ENCODE measurements around the gene ZSWIM1.

Gene ZSWIM1

DNA sequence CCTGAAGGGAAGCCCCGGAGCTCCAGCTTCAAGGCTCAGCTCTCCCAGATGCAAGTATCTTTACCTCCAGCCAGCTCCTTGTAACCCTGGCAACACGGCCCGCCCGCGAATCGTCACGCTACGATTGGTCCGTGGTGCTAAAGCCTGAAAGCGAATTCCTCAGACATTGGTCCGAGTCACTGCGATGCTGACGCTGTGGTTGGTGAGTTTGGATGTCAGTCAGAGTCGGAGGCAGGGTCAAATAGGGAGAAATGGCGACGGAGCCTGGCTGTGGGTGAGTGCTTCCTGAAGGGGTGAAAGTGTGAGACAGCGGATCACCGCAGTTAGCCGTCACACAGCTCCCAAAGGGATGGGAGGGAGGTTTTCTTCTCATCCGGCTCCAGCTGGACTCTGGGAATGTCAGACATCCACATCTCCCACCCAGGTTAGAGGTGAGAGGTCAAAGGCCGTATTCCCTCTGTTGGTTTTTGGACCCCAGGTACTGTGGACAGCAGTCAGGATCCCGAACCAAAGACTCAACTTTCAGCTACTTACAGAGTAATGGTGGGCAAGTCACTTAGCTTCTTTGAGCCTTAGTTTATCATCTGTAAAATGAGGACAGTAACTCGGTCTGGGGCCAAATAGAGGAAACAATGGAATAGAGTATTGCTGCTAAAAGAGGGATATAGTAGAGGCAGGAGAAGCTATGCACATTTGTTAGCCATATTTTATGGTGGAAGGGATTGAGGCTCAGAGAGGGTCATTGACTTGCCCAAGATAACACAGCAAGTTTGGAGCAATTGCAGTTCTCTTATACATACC, at the start of gene ZSWIM1:
Gene ZSWIM1 (plus strand): TSS at position 240 of the 801 bp plus-strand sequence. CDS start 1,366 bp downstream, outside the sequence.
- DNase-seq (ENCODE audit: low read depth, low spot score): peak; percentile 98

DNA sequence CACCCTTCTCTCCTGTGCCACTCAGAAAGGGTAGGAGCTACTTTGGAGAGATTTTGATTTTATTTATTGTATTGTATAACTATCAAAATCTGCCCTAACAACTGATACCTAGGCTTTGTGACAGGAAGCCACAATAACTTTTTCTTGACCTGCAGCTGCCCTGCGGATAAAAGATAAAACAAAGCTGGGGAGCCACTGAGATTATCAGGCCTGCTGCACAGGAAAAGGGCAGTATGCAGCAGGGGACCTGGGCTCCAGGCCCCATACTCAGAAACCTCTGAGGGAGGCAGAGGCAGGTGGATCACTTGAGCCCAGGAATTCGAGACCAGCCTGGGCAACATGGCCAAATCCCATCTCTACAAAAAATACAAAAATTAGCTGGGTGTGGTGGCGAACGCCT, 48.4 kb upstream of the ZSWIM1 start:
- no peak for DNase-seq (ENCODE audit: low read depth, low spot score)

- DNase-seq (ENCODE audit: low read depth, low spot score): no peak
These were observed 47.8 kb upstream of the ZSWIM1 start, which contains the start of gene SNX21 for GRCh38 chr20:45833030-45833882. SNX21 (plus strand) TSS chr20:45833799; CDS start chr20:45833920, 121 bp downstream.

GRCh38 chr20:45833883-45834796, 46.9 kb upstream of the ZSWIM1 start:
- no peak for DNase-seq (ENCODE audit: low read depth, low spot score)

DNA sequence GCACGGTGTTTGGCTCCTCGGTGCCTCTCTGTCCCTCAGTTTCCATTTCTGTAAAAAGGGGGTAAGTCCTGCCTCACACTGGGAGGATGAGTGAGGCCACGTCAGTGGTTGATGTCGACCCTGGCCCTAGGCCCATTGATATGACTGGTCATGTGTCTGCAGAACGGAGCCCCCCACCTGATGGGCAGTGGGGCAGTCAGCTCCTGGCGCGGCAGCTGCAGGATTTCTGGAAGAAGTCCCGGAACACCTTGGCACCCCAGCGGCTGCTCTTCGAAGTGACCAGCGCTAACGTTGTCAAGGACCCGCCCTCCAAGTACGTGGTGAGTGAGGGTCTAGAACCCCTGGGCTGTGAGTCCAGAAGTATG, 46.2 kb upstream of the ZSWIM1 start:
- no peak for DNase-seq (ENCODE audit: low read depth, low spot score)

- no peak for DNase-seq (ENCODE audit: low read depth, low spot score)
These were observed 45.7 kb upstream of the ZSWIM1 start for GRCh38 chr20:45835329-45835765.

- no peak for DNase-seq (ENCODE audit: low read depth, low spot score)
These were observed 45.2 kb upstream of the ZSWIM1 start for GRCh38 chr20:45835825-45836224.

DNA sequence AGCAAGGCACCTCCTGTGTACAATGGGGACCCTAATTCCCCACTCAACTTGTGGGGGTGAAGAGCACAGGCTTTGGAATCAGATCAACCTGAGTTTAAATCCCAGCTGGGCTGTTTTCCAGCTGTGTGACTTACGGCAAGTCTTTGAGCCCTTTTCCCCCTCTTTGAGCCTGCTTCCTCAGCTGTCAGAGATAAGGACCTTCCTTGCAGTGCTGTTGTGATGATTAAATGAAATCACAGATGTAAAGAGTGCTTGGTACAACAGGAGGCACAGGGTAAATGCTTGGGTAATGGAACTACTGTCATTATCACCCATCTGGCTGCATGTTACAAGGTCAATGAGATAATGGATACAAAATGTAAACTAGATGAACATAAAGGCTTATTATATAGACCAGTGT, 44.2 kb upstream of the ZSWIM1 start:
- DNase-seq (ENCODE audit: low read depth, low spot score): no peak

DNA sequence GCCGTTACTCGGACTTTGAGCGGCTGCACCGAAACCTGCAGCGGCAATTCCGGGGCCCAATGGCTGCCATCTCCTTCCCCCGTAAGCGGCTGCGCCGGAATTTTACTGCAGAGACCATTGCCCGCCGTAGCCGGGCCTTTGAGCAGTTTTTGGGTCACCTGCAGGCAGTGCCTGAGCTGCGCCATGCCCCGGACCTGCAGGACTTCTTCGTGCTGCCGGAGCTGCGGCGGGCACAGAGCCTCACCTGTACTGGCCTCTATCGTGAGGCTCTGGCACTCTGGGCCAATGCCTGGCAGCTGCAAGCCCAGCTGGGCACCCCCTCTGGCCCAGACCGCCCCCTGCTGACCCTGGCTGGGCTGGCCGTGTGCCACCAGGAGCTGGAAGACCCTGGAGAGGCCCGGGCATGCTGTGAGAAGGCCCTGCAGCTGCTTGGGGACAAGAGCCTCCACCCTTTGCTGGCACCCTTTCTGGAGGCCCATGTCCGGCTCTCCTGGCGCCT, 40.3 kb upstream of the ZSWIM1 start:
- DNase-seq (ENCODE audit: low read depth, low spot score): no peak

- DNase-seq (ENCODE audit: low read depth, low spot score): no peak
These were observed 39.5 kb upstream of the ZSWIM1 start for GRCh38 chr20:45841407-45842129.

GRCh38 chr20:45842169-45842812, 38.7 kb upstream of the ZSWIM1 start:
- DNase-seq (ENCODE audit: low read depth, low spot score): no peak

- DNase-seq (ENCODE audit: low read depth, low spot score): no peak
These were observed 37.5 kb upstream of the ZSWIM1 start for GRCh38 chr20:45843506-45843905.

GRCh38 chr20:45845452-45845851, 35.6 kb upstream of the ZSWIM1 start:
- DNase-seq (ENCODE audit: low read depth, low spot score): no peak

DNA sequence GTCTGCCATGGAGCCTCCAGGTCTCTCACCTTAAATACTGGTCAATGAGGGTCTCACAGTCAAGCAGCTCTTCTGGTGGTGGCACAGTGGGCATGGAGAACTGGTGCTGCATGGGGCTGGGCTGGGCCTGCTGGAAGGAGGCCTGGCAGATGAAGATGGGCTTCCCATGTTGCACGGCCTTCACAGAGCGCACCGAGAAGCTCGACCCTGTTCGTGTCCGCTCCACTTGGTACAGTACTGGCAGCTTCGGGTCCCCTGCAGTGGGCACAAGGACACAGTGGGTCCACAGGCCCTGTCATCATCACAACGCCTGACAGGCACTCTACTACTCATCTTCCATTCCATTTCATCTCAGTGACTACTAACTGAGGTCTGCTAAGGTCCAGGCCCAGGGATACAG, 32.6 kb upstream of the ZSWIM1 start:
- no peak for DNase-seq (ENCODE audit: low read depth, low spot score)

- DNase-seq (ENCODE audit: low read depth, low spot score): no peak
These were observed 32.0 kb upstream of the ZSWIM1 start for GRCh38 chr20:45848969-45849582.

DNA sequence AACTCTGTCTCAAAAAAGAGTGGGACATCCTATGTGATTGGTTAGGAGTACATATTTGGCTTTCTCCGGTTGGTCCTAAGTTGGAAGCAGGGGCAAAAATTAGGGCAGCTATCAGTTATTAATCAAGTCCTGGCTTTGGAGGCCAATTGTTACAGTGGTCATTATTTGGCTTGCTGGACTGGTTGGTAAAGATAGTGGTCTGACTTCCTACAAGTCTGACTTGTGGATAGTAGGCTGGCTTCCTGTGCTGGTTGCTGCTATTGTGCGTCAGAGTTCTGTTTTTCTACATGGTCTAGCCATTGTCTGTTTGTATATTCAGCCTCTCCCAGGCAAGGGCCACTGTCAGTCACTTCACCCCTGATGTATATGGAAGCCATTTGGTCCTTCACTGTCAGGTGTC, 30.8 kb upstream of the ZSWIM1 start:
- no peak for DNase-seq (ENCODE audit: low read depth, low spot score)

DNA sequence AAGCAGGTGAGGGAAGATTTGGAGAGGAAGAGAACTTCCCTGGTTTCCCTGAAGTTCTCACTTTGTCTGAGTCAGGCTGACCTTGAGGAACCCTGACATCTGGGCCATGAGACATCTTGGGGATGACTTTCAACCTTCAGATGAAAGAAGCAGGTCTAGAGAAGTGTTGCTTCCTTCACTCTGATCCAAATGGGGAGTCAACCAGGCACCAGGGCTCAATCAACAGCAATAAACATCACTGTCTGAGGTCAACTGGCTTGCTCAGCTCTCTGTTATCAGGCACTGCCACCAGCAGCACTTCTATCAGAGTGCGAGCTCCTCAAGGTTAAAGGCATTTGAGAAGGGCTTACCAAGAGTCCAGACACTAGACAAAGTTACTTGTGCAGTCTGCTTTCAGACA, 30.1 kb upstream of the ZSWIM1 start:
- DNase-seq (ENCODE audit: low read depth, low spot score): no peak

DNA sequence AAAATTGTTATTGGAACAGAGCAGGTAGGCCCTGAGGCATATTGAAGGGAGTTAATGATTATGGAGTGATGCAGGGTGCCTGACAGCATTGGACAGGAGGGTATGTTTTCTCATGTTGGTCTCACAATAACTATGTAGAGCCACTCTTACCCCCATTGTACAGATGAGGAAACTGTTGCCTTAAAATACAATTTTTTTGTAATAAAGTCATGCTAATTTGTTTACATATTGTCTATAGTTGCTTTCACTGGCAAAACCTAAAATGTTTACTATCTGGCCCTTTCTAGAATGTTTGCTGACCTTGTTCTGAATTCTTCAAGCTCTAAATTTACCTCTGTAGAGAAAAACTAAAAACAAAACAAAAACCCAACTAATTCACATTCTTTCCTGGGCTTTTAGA, 29.5 kb upstream of the ZSWIM1 start:
- DNase-seq (ENCODE audit: low read depth, low spot score): no peak

DNA sequence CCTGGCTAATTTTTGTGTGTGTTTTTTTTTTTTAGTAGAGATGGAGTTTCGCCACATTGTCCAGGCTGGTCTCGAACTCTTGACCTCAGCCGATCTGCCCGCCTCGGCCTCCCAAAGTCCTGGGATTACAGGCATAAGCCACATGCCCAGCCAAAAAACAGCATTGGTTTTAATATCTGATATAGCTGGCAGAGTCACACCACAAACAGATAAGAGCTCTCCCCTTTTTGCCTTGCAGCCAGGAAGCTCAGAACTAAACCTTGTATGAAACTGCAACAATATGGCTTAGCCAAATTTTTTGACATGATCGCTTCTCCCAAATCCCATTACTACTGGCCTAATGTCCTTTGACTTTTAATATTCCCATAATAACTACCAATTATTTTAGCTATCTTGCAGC, 28.7 kb upstream of the ZSWIM1 start:
- DNase-seq (ENCODE audit: low read depth, low spot score): no peak

DNA sequence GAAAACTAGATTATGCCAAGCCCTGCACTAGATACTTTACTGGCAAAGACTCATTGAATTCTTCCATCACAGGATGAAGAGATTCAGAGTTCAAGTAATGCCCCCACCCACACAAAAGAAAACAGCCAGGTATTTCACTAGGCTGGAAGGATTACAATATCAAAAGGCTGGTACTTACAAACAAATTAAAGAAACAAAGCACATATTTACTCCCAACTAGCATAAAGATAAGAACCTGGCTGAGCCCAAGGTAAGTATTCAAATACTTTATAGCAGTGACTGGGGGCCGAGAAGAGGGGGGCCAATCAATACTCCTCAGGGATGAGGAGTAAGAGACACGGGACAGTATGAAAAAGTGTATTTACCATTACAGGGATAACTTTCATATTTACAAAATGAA, 27.5 kb upstream of the ZSWIM1 start:
- DNase-seq (ENCODE audit: low read depth, low spot score): no peak

Measured in activated CD4-positive, CD25-positive, alpha-beta regulatory T cell treated with anti-CD3 and anti-CD28 coated beads, Interleukin-2, amount 50 U/mL, for 16 hours (primary cell).